NCI-H460 (cell line): ENCODE results near the gene PLXND1. TPM values are rescaled to one million over a fixed set of nuclear protein-coding genes. Genes with fewer than 3 reads are reported as not detected.

Experiments
- DNase-seq: peaks from one replicate; pipeline ENCODE4 v3.0.0-alpha.2; 2016; ENCODE audit warnings: low read depth; ENCODE audit errors: extremely low read depth
- total RNA-seq: library from RNA; depleted of rRNA; stranded (reverse); fragments of >200 nt; shearing (Covaris generic); gene quantifications from 2 replicates; pipeline ENCODE4 v1.2.3, GENCODE V29; 2014

The PLXND1 gene
- total RNA-seq, 1 experiment from 2014 or later = 10.4 TPM

DNA sequence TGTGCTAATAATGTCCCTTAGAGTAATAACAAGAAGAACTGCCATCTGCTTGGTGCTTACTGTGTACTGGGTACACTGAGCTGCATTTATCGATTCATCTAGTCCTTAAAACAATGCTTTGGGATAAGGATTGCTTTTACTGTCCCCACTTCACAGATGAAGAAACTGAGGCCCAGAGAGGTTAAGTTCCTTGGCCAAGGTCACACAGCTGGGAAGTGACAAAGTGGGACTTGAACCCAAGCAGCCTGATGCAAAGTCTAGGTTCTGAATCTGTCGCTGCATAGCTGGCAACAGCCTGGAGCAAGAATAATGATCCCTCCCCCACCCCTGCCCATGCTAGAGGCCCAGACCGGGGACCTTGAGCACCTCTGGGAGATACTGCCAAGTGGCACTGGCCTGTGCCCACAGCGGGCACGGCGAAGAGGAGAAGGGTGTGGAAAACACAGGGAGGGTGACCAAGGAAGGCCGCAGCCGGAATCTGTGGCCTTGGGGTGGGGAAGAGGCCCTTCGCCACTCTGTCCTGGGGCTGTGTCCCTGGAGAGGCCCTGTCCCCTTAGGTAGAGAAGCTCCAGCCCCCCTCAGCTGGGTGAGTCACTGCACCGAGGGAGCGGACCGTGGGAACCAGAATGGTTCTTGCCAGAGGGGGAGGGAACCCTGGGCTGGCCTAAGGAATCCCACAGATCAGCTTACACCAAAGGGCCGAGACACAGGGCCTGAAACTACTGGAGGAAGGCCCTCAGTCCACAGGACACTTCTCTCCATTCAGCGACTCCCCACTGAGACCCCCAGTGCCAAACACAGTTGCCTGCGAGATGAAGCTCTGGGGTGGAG, 3.5 kb downstream of the PLXND1 start:
- no peak for DNase-seq

DNA sequence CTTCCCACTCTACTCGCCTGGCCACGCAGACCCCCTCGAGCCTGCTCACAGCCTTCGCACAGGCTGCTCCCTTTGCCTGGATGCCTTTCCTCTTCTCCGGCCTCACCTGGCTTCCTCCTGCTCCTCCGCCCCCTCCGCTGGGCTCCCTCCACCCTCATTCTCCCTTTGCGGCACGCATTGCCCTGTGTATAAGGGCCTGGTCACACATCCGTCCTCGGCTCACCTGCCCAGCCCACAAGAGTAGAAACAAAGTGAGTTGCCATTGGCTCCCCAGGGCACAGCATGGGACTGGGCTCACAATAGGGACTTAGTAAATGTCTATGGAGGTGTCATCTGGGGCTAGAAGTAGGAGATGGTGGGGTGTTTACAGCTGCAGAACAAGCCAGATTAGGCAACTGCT, 4.2 kb downstream of the PLXND1 start:
- DNase-seq = no peak

DNA sequence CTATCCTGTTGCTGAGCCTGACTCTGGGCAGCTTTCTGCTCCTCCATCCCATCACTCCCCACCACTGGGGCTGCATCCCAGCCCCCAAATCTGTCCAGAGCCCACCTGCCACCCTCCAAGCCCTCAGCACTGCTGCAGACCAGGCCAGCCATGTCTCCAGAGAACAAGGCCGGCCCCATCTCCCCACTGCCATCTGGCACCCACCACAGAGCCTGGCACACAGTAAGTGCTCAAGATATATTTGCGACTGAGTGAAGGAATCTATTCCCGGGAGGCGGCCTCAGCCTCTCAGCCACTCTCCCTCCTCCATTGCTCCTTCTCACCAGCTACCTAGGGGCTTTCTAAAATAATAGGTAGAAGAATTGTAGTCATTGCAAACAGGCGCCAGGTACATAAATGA, 4.8 kb downstream of the PLXND1 start:
- no peak for DNase-seq

DNA sequence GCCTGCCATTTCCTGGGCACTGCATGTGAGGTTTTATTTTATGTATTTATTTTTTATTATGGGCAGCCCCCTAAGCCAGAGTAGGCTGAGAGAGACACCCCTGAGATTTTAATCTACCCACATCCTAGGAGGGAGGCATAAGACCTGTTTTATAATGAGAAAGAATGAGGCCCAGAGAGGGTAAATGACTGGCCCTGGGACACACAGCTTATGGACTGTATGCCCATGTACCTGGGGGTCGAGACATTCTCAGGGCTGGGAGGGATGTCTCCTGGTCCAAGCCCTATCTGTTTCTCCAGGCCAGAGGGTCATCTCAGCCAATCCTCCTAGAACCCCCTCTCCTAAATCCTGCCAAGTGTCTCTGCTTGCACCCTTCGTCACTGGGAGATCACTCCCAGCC, 6.1 kb downstream of the PLXND1 start:
- DNase-seq = no peak

DNA sequence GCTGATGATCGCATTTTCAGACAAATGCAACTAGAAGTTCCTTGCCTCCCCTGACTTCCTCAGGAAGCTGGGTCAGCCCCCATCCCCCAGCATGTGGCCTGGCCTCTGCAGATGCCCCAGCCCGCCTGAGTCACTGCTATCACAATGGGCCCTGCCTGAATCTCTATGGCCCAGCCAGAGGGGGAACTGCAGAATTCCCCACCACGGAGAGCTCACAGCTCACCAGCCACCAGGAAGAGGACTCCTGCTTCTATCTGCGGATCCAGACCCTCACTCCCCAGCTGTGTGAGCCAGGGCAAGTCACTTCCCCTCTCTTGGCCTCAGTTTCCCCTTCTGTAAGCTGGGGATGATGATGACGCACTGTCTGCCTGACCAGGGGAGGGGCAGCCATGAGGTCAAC, 6.9 kb downstream of the PLXND1 start:
- DNase-seq = no peak

DNA sequence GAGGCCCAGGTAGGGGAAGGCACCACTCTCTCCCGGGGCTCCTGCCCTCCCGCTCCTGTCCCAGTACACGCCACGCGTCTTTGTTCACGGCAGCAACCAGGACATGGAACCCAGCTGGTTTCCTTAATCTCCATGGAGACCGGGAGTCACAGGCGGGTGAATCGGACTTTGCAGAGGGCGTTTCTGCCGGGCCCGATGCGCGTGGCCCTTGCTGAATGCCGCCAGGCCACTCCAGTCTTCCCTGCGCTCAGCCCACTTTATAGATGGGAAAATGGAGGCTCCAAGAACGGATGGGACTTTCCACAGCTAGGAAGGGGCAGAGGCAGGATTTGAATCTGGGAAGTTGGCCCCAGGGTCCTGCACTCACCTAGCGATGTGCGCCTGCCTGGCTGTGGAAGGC, 7.4 kb downstream of the PLXND1 start:
- no peak for DNase-seq

DNA sequence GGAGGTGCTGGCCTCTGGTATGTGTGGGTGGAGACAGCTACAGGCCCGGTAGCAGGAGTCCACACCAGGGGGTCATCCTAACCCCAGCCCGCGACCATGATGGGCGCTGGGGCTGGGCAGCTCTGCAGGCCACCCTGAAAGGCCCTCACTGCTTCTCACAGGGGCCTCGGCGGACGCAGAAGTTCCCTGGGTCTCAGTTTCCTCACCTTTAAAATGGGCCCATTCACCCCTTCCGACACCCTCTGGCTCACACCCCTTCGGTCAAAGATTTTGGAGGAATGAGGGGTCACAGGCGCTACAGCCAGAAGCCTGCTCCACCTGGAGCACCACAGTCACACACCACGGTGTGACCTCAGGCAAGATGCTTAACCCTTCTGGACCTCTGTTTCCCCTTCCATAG, 8.0 kb downstream of the PLXND1 start:
- no peak for DNase-seq

DNA sequence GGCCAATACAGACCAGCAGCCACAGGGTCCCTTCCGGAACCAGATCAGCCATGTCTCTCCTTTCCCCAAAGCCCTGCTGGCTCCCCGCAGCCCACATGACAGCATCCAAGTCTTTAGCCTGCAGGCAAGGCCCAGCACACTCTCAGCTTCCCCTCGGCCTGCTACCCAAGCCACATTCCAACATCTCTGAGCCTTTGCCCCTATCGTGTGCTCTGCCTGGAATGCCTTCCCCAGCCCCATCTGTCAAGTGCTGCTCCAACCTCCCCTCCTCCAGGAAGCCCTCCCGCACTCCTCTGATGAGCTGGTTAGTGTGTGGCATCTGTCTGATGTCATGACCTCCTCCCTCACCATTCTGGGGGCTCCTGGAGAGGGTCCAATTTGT, 8.5 kb downstream of the PLXND1 start:
- DNase-seq = no peak

DNA sequence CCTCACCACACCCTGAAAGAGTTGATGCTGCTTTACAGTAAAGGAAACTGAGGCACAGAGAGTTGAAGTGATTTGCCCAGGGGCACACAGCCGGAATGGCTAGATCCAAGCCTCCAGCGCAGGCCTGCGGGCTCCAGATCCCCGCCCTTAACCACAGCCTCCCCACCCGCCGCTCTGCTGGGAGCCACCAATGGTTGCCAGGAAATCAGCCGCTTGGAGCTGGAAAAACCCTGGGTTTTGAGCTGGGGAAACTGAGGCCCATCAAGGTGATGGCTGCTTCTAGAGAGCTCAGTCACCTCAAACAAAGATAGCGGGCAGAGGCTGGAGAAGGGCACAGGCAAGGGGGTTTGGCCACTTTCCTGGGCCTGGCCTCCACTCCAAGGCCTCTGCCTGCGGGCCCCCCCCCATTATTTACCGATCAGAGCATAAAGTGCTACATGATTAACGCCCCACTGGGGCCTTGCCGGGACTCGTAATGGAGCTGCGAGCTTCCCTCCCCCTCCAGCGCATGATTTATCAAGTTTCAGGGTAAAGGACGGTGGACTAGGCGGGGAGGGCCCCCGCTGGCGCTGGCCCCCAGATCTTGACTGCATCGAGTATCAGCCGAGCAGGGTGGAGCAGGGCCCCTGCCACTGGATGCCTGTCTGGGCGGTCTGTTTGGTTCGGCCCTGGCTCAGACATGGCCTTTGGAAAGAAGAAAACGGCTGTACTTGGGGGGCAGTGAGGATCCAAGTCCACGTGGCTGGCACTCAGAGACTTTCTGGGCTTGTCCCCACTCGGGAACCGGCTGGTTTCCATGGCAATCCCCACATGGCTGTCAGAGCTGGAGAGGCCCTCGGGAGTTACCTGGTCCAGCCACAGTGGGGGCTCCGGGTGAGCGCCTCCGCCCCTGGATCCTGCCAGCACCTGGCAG, 9.1 kb downstream of the PLXND1 start:
- DNase-seq = no peak

DNA sequence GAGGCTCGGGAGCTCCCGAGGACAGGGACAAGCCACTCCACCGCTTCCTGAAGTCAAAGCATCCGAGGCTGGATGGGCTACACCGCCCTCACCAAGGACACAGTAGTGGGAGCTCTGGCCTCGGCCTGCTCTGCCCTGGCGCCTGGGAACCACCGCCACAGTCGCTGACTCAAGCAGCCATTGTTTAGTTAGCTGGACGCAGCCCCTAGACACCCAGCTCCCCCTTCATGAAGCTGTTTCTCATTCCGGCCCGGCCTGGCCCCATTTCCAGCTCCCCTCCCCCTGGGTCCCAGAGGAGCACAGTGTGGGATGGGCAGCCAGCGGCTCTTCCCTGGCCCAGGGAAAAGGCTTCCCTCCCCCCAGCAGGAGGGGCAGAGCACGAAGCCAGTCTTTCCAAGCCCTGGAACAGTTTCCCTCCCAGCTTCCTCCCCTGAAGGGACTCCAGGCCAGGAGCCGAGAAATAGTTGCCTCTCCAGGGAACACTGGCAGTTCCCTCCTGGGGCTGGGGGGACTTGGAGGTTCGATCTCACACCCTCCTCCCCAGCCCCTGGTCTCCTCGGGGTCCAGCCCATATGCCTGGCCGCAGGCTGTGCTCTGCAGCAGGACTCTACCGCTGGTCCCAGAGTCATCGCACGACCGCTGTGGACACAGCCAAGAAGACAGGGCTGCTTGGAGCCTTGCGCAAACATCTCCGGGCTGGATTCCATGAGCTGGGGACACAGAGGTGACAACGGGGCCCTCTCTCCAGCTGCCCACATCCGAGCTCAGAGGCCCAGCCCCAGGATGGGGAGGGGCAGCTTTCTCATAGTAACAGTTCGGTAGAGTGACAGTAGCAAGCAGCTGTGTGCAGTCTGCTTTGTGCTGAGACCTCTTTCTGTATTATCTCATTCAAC, 10.0 kb downstream of the PLXND1 start:
- no peak for DNase-seq

DNA sequence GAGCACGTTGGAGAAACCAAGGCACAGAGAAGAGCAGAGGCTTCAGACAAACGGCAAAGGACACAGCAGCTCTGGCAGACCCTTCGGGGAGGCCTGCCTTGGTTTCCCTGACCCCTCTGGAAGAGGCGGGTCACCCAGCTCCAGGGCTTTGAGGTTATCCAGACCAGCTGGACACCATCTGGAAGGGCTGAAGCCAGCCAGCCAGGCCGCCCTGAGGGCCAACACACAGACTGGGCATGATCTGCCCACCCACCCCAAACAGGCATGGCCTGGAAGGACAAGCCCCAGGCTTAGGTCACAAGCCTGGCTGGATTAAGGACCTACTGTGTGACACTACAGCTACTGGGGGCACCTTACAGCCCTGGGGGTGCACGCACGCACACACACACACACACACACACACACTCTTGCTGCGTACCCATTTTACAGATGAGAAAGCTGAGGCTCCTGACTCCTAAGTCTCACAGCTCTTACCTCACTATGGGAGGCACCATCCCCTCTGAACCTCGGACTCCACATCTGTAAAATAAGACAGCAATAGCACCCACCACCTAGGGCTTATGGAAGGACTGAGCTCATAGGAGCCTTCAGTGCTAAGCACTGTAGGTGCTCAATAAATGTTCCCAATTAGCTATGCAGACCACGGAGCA, 10.8 kb downstream of the PLXND1 start:
- DNase-seq = no peak

DNA sequence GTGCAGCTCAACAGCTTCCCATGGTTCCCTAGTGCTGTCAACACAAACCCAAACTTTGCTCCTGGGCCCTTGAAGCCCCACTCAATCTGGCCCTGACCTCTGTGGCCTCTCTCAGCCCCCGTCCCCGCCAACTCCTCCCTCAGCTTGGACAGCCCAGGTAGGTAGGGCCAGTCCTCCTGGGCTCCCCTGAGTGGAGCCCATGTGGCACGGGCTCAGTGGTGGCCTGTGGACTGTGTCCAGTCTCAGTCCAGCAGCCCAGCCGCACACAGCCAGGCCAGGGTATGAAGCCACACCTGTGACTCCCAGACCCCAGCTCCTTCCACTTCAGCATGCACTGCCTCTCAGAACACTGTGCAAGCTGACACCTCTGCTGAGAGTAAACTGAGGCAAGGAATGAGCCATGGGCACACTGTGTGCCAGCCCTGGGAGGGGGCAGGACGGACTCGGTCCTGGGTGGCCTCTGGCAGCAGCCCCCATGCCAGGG, 11.5 kb downstream of the PLXND1 start:
- no peak for DNase-seq

DNA sequence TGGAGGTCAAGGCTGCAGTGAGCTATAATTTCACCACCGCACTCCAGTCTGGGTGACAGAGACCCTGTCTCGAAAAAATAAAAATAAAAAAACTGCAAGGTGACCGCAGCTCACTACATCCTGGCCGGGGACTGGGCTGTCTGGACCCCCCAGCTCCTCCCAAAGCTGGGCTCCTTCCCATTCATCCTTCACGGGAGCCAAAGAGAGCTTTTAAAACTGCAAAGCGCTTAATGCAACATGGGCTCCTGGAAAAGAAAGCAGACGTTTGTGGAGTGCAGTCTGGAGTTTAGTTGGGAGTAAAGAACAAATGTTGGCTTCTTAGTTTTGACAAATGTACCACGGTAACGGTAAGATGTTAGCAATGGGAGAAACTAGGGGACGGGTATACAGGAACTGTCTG, 12.1 kb downstream of the PLXND1 start:
- no peak for DNase-seq

DNA sequence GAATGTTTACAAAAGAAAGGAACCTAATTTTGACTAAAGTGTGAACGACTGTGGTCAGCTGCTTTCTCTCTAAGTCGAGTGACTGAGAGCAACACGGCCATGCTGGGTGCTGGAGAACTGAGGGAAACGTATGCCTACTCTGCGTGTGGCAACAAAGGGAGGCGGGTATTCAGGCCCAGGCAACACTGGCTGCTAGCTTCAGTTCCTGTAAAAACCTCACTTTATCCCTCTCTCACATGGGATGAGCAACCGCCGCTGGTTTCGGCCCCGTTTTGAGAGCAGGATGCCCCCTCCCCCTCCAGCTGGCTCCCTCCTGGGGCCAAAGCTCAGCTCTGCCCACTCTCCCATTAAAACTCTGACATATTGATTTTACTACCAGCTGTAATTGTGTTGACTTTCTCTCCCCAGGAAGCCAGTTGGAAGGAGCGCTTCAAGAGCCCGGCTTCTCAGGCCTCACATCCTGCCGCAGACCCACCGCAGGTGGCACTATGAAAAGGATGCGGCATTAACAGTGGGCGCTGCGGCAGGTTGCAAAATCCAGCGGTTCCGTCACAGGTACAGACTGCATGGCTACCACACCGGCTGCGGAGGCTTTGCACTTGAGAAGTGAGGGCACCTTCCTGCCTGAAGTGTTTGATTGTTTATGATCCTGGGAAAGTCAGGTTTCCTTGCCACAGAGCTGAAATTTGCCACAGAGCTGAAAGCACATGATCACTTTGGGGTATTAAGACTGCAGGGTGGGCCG, 12.7 kb downstream of the PLXND1 start:
- no peak for DNase-seq

DNA sequence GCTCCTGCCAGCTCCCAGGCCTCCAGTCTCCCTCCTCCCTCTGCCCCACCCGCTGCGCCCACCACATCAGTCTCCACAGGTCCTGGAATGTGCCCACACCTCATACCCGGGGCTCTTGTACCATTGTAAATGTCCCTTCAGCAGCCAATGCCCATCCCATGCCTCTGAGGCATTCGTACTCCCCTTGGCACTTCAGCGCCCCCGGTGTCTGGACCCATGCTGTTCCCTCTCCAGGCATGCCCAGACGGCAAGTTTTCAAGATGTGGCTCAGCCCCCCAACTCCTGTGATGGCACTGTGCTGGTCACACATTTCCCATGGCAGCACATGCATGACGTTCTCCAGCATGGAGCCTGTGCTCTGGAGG, 13.3 kb downstream of the PLXND1 start:
- no peak for DNase-seq

DNA sequence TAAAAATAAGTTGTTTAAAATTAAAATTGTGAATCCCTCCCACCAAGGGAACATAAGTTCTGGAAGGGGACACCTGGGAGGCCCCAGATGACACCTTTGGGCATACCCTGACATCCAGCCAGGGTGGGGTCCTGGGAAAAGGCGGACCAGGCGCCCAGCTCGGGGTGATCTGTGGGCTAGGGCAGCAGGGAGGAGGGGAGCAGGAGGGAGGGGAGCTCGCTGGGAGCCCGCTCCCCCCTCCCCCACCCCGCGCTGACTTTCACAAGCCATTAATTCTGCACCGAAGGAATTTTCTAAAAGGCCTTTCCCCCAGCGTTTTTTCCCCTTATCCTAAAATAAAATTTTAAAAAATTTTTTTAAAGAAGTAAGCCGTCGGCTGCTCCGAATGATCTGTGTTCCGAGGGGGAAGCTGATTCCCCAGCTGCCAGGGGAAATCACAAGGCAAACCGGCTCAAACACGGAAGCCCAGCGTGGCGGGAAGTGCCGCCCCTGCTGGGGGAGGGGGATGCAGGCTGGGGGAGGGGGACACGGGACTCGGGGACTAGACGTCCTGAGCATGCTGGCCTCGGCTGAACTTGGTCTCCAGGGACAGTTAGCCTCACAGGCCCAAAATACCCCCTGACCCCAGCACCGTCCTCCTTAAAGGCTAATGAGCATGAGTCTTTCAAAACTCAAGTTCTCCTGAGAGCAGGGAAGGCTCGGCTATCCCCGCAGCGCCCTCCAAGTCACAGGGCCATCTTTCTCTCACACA, 13.9 kb downstream of the PLXND1 start:
- DNase-seq = no peak

DNA sequence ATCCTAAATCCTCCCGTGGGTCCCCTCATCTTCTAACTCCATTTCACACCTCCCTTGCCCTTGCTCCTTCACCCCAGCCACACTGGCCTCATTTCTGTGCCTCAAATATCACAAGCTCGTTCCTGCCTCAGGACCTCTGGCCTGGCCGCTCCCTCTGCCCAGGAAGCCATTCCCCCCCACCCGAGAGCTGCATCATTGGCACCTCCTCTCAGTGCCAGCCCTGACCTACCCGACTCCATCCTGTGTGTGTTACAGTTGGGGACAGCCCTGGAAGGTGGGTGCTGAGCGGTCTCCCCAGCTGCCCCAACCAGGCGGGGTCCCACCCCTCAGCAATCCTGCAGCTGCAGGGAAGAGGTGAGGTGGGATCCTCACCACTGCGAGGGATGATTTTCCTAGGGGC, 14.5 kb downstream of the PLXND1 start:
- no peak for DNase-seq

DNA sequence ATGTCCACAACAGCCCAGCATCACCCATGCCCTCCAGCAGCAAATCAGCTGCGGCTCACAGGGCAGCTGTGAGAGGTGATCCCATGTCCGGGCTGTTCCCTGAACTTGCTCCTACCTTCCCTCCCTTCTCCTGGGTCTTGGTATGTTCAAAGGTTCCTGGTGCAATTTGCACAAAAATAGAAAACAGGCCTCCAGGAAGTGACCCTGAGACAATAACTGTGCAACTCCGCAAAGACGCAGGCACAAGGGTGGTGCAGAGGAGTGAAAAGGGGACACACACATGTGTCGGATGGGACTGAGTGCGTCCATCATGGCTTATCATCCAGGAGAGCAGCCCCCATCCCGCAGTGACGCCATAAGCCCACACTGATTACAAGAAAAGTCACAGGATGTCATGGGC, 16.3 kb downstream of the PLXND1 start:
- DNase-seq = no peak
